HG03442 (cell line): ENCODE measurements around the gene RAF1.
"Not testable (repeated sequence)": the region's sequence is repeated elsewhere in the genome, so short reads cannot be mapped to it uniquely, and the experiment has no call there.

ENCODE experiments used
- ATAC-seq: cut with Tn5 transposase; IDR thresholded peaks from one replicate; pipeline ENCODE4 v1.9.1; 2021; ENCODE audit warnings: mild to moderate bottlenecking, moderate library complexity; ENCODE audit not compliant: unreplicated experiment

RAF1 gene

DNA sequence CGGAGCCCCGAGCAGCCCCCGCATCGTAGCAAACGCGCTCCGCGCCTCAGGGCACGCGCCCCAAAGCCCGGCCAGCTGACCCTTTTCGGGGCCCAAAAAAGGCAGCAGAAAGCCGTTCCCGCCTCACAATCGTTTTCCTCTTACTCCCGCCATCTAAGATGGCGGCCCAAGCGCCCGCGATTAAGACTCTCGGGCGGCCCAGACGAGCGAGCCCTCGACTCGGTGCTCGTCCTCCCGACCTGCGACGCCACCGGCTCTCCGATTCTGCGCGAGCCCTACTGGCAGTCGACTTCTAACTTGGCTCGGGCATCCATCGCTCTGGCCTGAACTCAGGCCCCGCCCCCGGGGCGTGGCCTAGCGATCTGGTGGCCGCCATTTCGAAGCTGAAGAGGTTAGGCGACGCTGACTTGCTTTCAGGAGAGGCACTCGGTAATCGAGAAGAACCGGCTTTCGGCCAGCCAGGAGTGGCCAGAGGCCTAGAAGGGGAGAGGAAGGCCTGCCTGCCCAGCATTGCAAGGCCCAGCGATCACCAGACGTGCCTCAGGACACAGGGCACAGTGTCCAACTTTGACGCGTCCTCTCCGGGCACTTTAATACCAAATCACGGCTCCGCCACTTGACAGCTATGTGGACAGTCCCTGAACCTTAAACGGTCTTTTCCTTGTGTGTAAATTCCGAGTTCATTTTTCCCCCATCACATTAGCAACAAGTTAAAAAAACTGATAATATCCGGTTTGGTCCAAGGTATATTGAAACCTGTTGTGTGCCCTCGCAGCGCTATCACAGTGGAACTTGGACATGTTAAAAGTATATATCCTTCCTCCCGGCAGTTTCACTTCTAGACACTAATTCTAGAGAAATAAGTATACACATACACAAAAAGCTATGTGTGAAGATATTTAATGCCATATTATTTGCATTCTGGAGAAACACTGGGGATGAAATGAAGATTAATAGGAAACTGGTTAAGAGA, at the start of gene RAF1:
TSS of gene RAF1 (minus strand) at position 182 of the 973 bp plus-strand sequence. CDS start 45,396 bp downstream, outside the sequence.
- ATAC-seq = peak; percentile 92

DNA sequence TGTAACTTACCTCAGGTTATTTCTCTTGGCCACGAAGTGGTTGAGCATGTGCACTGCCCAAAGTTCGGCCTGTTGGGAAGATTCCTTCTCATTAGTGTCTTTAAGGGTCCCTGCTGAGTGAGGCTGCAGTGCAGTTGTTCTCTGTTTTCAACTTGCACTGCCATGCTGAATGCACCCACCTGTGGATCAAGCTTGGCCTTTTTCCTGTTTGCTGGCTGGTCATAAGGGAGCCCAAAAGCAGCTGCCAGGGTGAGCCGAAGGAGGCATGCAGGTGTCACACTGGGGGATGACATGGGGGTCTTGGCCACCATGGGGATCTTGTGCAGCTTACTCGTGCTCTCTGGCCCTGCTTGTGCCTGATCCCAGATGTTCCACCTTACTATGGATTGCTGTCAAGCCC, 46.1 kb upstream of the RAF1 start:
- ATAC-seq = no peak

DNA sequence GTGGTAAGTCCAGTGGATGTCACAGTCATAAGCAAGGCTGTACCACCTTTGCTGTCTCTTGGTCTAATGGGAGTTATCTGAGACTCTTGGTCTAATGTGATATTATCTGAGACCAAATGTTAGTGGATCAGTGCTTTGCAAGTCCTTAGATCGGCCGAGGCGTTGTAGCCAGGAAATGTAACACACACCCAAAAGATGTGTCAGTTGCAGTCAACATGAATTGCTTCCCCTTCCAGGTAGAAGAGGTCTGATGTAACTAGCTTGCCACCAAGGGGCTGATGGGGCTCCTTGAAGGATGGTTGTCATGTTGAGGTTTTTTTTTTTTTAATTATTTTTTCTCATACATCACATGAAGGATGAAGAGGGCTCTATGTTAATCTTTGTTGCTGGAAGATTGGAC, 45.4 kb upstream of the RAF1 start:
- no peak for ATAC-seq

DNA sequence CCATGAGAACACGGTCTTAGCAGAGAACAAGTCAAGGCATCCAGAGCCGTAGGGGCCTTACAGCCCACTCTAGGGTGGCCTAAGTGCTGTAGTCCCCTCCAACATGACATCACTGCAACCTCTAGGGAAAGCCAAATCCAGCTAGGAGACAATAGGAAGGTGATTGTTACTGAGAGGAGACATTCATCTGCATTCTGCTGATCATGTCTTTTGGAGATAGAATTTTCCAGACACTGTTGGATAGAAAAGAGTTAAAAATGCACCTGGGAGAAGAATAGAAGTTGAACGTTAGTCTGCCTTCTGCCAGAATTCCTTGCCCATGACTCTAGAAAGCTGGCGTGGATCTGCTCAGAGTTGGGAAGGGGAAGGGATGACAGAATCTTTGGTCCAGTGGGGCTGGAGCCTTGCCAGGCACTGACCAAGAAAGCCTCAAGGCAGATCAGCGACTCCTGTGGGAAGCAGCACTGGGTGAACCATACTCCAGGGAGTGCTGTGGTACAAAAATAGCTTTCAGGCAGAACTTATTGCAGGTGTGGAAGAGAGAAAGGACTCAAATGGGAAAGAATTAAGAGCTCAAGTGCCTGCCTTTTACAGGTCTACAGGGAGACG, 44.8 kb upstream of the RAF1 start:
- ATAC-seq = no peak

DNA sequence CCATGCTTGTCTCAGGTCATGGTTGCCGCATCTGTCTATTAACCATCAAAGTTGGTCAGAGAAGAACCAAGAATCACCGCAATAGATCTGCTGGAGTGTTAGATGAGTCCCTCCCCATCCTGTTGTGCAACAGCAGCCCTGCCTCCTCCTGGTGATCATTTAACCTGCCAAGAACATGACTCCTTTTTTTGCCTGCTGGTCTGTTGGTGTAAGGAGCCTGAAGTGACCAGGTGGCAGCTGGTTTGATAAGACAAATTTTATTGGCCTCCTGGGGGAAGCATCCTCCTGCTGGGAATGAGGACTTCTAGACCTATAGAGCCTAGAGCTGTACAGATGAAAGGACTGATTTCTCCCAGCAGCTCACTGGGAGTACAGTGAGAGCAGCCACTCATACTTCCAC, 43.5 kb upstream of the RAF1 start:
- ATAC-seq = no peak

DNA sequence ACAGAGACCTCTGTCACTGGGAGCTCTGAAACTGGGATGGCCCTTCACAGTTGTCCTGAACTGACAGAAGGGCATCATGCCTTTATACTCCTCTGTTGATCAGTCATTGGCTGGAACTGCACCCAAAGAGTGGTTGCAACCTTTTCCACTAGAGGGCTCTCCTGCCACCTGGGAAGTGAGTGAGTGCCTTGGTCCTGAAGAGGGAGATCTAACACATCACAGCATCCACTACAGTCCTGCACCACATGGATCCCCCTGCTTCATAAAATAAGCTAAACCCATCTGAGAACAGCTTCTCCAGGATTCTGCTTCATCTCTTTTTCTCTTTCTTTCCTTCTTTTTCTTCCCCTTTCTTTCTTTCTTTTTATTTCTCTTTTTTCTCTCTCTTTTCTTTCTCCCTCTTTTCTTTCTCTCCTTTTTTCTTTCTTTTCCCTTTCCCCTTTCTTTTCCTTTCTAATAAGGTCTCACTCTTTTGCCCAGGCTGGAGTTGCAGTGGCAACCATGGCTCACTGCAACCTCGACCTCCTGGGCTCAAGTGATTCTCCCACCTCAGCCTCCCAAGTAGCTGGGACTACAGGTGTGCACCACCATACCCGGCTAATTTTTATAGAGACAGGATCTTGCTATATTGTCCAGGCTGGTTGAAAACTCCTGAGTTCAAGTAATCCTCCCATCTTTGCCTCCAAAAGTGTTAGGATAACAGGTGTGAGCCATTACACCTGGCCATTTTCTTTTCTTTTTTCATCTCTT, 42.8 kb upstream of the RAF1 start:
- ATAC-seq = peak; percentile 91

DNA sequence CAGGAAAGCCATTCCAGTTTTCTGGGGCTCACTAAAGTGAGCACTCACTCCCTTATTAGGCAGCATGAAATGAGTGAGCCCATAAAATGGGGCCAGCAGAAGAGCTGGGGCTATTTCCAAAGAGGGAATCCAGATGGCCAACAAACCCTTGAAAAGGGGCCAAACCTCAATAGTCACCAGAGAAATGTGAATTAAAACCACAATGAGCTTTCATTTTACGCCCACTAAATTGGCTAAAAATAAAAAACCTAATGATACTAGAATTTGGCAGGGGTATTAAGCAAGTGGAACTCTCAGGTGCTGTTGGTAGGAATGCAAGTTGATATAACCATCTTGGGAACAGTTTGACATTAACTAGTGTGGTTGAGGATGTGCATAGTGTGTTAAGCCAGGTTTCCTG, 42.1 kb upstream of the RAF1 start:
- no peak for ATAC-seq

DNA sequence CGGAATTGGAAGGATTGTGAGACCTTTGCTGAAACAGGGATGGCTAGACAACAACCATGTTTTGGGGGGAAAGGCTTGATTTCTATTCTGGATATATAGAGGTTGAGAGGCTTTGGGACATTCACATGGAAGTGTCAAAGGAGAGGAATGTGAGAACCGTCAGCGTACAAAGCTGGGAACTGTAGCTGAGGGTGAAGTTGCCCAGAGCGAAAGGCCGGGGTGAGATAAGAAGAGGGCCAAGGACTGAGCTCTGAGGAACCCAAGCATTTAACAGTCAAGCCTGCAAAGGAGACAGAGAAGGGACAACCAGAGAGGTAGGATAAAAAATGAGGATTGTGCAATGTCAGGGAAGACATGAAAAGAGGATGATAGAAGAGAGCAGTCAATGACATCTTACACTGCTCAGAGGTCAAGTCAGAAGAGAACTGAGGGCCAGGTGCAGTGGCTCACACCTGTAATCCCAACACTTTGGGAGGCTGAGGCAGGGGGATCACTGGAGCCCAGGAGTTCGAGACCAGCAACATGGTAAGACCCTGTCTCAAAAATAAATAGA, 41.5 kb upstream of the RAF1 start:
- no peak for ATAC-seq

DNA sequence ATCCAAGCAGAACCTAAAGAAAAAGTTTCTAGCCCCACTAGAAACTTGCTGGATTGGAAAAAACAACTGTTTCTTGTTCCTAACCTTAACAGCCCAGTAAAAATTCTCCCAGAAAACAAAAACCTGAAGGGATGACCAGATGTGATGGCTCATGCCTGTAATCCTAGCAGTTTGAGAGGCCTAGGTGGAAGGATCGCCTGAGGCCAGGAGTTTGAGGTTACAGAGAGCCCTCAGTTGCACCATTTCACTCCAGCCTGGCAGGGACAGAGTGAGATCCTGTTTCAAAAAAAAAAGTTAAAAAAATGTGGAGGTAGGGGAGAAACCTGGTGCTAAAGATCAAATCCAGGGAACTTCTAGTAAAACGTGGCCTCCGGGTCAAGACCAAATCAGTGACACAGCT, 38.6 kb upstream of the RAF1 start:
- ATAC-seq = no peak

DNA sequence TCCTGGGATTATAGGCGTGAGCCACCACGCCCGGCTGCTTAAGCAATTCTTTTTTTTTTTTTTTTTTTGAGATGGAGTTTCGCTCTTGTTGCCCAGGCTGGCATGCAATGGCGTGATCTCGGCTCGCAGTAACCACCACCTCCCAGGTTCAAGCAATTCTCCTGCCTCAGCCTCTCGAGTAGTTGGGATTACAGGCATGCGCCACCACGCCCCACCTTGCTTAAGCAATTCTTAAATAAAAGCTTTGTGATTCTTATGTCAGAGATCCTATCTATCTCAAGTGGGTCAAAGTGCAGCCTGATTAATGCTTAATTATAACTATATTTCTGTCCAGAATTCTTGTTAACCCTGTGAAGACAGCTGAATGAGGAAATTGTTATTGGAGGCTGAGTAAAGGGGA, 37.7 kb upstream of the RAF1 start:
- not testable (repeated sequence) for ATAC-seq

DNA sequence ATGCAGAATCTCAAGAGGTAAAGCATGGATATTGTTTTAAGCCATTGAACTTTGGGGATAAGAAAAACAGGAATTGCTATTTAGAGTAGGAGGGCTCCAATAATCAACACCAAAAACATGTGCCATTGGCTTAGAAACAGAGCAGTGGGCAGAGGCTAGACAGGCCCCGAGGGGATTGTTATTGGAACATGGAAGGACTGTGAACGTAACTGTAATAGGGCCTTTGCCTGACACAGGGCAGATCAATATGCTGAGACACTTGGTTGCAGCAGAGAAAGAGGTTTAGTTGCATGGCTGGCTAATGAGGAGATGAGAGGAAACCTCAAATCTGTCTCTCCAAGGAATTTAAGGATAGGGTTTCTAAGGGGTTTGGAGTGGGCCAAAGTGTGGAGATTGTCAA, 36.9 kb upstream of the RAF1 start:
- ATAC-seq = no peak

DNA sequence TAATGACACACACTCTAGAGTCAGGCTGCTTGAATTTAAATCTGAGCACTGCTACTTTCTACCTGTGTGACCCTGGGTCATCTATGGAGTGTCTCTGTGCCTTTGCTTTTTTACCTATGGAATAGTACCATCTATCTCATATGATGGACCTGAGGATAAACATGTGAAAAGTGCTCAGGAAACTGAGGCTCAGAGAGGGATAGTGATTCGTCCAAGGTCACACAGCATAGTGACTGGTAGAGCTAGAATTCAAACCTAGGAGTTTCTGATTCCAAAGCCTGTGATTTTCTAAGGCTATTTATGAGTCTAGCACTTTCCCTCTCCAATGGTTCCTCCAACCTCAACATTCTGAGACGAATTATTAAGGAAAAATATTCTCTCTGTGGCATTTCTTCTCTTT, 32.0 kb upstream of the RAF1 start:
- no peak for ATAC-seq

DNA sequence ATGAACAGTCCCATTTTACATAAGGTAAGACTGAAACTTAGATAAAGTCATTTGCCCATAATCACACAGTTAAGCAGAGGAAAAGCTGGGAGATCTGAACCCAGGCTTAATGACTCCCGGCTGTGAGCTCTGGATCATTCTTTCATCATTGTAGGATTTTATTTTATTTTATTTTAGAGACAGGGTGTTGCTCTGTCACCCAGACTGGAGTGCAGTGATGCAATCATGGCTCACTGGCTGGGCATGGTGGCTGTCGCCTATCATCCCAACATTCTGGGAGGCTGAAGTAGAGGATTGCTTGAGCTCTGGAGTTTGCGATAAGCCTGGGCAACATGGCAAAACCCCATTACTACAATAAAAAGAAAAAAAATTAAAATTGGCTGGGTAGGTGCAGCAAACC, 31.2 kb upstream of the RAF1 start:
- ATAC-seq = no peak

DNA sequence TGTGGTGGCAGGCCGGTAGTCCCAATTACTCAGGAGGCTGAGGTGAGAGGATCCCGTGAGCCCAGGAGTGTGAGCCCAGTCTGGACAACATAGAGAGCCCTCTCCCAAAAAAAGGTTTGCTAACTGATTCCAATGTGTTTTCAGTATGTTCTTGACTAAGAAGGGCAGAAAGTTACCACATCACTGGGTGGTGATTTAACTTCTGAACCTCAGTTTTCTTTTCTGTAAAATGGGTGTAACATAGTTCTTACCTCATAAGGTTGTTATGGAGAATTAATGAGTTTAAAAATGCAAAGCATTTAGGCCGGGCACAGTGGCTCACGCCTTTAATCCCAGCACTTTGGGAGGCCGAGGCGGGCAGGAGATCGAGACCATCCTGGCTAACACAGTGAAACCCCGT, 28.5 kb upstream of the RAF1 start:
- no peak for ATAC-seq

DNA sequence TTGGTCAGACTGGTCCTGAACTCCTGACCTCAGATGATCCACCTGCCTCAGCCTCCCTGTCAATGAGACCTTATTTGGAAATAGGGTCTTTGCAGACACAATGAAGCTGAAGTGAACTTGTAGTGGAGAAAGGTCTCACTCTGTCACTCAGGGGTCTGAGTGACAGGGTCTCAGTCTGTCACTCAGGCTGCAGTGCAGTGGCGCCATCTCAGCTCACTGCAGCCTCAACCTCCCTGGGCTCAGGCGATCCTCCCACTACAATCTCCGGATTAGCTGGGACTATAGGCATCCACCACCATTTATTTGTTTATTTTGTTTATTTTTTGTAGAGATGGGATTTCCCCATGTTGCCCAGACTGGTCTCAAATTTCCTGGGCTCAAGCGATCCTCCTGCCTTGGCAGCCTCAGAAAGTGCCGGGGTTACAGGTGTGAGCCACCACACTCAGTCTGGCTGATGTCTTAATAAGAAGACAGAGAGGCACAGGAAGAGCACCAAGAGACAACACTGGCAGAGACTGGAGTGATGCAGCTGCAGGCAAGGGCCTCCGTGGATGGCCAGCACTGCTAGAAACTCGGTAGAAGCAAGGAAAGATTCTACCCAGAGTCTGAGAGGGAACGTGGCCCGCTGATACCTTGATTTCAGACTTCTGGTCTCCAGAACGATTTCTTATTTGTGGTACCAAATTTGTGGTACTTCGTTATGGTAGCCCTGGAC, 26.2 kb upstream of the RAF1 start:
- ATAC-seq = no peak

DNA sequence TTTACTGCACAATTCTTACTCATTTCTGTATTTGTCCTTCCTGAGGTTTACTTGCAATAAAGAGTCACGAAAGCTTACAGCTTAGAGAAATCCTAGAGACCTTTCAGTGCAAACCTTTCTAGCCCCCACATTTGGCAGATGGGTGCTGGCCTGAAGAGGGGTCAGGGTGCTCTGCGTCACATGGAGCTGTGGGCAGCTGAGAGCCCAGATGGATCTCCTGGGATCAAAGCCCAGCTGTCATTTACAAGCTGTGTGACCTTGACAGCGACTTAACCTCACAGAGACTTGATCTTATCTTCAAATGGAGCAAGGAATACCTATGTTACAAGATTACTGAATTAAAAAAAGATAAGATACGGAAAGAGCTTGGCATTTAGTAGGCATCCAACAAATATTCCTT, 24.0 kb upstream of the RAF1 start:
- no peak for ATAC-seq

DNA sequence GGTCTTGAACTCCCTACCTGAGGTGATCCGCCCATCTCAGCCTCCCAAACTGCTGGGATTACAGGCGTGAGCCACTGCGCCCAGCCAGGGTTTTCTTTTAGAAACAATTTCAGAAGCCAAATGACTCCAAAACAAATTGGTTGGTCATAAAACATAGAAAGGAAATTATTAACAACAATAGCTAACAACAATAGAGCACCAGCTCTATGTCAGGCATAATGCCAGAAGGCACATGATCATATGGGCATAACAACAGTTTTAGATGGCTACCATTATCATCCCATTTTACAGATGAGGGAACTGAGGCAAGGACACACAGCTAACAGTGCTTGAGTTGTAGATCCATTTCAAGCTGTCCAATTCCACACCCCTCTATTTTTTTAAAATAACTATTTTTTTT, 22.2 kb upstream of the RAF1 start:
- ATAC-seq = no peak

DNA sequence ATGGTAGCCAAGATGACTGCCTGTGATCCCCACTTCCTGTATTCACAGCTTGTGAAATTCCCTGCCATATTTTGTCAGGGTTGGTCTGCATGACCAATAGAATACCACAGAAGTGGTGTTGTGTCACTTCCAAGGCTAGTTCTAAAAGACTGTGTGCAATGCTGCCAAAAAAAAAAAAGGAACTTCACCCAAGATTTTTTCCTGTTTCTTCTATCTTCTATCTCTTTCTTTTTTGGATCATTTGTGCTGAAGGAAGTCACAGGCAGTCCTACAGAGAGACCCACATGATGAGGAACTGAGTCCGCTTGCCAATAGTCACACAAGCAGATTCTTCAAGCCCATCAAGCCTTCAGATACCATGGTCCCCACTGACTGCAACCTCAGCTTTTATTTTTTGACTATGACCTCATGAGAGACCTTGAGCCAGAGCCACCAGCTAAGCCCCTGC, 18.1 kb upstream of the RAF1 start:
- ATAC-seq = no peak

DNA sequence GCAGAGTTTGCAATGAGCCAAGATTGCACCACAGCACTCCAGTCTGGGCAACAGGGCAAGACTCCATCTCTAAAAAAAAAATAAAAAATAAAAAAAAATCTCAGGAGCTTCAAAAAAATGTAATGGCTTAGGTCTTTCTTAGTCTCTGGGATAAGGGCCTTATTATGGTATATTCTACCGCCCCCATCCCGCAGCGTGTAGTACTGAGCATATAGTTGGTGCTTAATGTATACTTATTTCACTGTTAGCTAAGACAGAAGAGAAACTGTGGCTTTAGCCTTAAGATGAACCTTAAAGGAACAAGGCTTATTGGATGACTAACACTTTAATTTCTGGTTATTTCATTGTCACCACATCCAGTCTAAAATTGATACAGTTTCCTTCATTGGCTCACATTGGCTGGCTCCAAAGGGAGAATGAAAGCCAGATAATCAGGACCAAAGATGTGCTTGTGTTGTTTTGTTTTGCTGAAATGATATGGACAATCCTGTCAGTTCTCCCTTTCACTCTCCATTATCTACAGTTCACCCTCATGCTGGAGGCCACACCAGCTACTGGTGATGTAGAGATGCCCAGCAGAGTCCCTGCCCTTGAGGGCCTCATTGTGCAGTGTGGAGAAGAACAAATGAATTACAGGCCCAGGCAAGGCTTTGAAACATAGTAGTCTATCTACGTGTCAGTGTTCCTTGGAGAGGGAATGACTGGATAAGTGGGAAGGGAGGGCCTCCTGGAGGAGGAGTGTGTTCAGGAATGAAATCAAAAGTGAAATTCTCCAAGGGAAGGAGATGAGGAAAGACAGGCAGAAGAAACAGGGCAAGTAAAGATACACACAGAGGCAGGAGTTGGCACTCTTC, 17.4 kb upstream of the RAF1 start:
- no peak for ATAC-seq

DNA sequence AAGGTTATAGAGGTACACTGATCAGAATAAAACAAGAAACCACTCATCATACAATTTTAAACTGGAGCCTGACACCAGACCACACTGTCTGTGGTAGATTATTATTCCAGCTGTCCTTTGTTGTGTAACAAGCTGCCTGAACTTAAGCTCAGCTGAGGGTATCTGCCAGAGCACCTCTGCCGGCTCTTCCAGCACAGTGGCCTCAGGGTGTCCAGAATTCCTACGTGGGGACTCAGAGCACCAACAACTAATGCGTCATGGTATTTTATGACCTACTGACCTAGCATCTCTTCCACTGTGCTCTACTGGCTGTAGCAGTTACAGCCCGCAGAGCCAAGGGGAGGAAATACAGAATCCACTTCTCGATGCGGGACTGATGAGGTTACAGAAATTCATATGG, 15.6 kb upstream of the RAF1 start:
- ATAC-seq = no peak
